Parietal lobe (tissue), 1 donor: ENCODE results near the gene PRKAR2B. TPM values are rescaled to one million over a fixed set of nuclear protein-coding genes. Genes with fewer than 3 reads are reported as not detected.

Experiments used
- total RNA-seq: library from RNA; depleted of rRNA; stranded (reverse); fragments of >200 nt; gene quantifications from one replicate; pipeline ENCODE4 v1.2.3, GENCODE V29; 2014

Gene PRKAR2B
- 174 TPM for total RNA-seq

GRCh38 chr7:107044347-107045194, at the start of gene PRKAR2B:
Gene PRKAR2B, plus strand, starts transcription at chr7:107044705. Its CDS starts 203 bp downstream, at chr7:107044908.

GRCh38 chr7:107168233-107169119, 124.0 kb downstream of the PRKAR2B start, which contains the start of gene HBP1:
Gene HBP1, plus strand, starts transcription at chr7:107169003. Its CDS starts 10,891 bp downstream, at chr7:107179894.

Other genes starting within 250 kb of the PRKAR2B start
- gene PIK3CG, start 179.4 kb upstream of the PRKAR2B start, total RNA-seq = 1.6 TPM
- 92.6 TPM for gene HBP1, start 124.3 kb downstream of the PRKAR2B start, total RNA-seq